GM10266 (cell line): ENCODE data around the gene RAD1.

Experiments
- DNase-seq: peaks from one replicate; pipeline ENCODE4 v3.0.0; 2012; ENCODE audit errors: extremely low spot score
- CTCF ChIP-seq: IDR thresholded peaks from 2 replicates; pipeline ENCODE4 v1.5.1; 2012; ENCODE audit warnings: mild to moderate bottlenecking, low read depth; ENCODE audit not compliant: control insufficient read depth, insufficient read depth; ENCODE audit errors: missing control alignments

Gene RAD1

GRCh38 chr5:34886392-34887119 is 28.7 kb downstream of the RAD1 start:
- TF ChIP-seq CTCF: no peak
- no peak for DNase-seq

- no peak for DNase-seq
These were observed 34.1 kb downstream of the RAD1 start for GRCh38 chr5:34881246-34881645.

GRCh38 chr5:34876275-34876674 is 39.0 kb downstream of the RAD1 start:
- DNase-seq: no peak
- TF ChIP-seq CTCF: no peak

More at GRCh38 chr5:34881246-34881645, 34.1 kb downstream of the RAD1 start:
- TF ChIP-seq CTCF: no peak

GRCh38 chr5:34870382-34870781 is 44.9 kb downstream of the RAD1 start:
- no peak for TF ChIP-seq CTCF
- DNase-seq: no peak

- no peak for DNase-seq
- no peak for TF ChIP-seq CTCF
These were observed 46.0 kb downstream of the RAD1 start for GRCh38 chr5:34869256-34869655.

GRCh38 chr5:34868791-34869190 is 46.5 kb downstream of the RAD1 start:
- DNase-seq: no peak
- TF ChIP-seq CTCF: no peak

GRCh38 chr5:34867660-34868059 is 47.6 kb downstream of the RAD1 start:
- no peak for TF ChIP-seq CTCF
- no peak for DNase-seq
